ENCODE data around the gene SMIM12.

The SMIM12 gene

GRCh38 chr1:34887593-34887992 is 28.0 kb upstream of the SMIM12 start:
- TF ChIP-seq GATA2 (IDR thresholded peaks at IDR 0.05; ENCODE audit: low read depth, low read length) = no peak
- no peak for TF ChIP-seq GATA3 (IDR thresholded peaks at IDR 0.05; ENCODE audit: low read depth, low read length)

GRCh38 chr1:34885405-34886247 is 26.1 kb upstream of the SMIM12 start:
- TF ChIP-seq GATA3 (IDR thresholded peaks at IDR 0.05; ENCODE audit: low read depth, low read length) (no peak), GATA2 (IDR thresholded peaks at IDR 0.05; ENCODE audit: low read depth, low read length) (no peak)

GRCh38 chr1:34884961-34885360 is 25.4 kb upstream of the SMIM12 start:
- TF ChIP-seq GATA2 (IDR thresholded peaks at IDR 0.05; ENCODE audit: low read depth, low read length) = no peak
- TF ChIP-seq GATA3 (IDR thresholded peaks at IDR 0.05; ENCODE audit: low read depth, low read length) = no peak

DNA sequence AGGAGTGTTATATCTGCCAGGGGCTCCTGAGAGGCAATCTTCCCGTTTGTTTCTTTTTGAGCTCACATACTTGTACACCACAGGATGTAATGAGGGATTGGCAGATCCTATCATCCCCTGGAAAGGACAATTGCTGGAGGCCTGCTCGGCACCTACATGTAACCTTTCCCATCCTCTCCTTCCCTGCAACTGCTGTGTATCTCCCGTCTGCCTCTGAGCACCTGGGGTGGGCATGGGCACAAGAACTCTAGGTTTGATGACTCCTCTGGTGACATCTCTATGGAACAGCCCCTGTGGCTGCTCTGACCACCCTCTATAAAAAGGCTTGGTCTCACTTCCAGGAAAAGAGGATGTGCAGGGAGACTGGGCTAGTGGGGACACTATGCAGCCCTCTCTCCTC is 25.0 kb upstream of the SMIM12 start:
- TF ChIP-seq GATA3 (IDR thresholded peaks at IDR 0.05; ENCODE audit: low read depth, low read length) = no peak
- no peak for TF ChIP-seq GATA2 (IDR thresholded peaks at IDR 0.05; ENCODE audit: low read depth, low read length)

- TF ChIP-seq GATA3 (IDR thresholded peaks at IDR 0.05; ENCODE audit: low read depth, low read length) = no peak
- no peak for TF ChIP-seq GATA2 (IDR thresholded peaks at IDR 0.05; ENCODE audit: low read depth, low read length)
Measured at GRCh38 chr1:34879230-34879629, 19.7 kb upstream of the SMIM12 start.

DNA sequence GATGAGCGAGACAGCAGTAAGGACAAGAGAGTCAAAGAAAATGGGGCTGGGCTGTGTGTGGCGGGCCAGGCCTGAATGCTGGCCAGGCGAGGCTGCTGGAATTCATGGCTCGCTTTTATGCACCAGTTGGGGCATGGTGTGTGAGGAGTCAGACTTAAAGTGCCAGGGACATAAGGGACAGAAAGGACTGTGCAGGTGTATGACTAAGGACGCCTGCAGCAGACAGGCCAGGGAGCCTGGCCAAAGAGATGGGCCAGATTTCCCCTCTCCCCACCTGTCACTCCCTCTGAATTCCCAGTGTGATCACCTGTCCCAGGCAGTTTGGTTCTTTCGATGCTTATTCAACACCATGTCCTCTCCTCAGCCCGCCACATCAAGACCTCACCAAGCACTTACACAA is 16.9 kb upstream of the SMIM12 start:
- TF ChIP-seq GATA3 (IDR thresholded peaks at IDR 0.05; ENCODE audit: low read depth, low read length) (no peak), GATA2 (IDR thresholded peaks at IDR 0.05; ENCODE audit: low read depth, low read length) (no peak)

DNA sequence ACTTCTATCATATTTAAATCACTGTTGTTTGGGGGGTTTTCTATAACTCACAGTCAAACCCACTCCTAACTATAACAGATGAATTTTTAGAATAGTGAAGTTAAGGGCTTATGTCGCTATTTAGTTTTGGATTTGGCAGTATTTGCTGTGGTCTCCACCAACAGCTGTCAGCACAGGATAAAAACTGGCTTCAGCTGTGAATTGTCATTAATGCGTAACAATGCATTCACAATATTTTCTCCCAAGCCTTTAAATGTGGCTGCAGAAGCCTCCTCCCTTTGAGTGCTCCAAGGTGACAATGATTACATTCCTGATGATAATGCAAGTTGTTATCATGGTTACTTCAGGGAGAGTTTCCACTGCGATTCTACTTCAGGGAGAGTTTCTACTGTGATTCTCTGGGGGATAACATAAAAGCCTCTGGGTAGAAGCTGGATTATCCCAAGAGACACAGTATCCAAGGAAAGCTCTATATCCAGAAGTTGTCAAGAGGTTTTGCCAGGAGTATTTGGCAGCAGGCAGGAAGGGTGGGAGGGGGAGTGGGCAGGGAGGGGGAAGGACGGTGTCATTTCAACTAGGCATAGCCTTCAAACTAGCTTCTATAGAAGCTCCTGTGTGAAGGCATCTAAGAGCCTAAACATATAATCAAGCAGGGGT is 14.9 kb upstream of the SMIM12 start:
- no peak for TF ChIP-seq GATA3 (IDR thresholded peaks at IDR 0.05; ENCODE audit: low read depth, low read length)
- TF ChIP-seq GATA2 (IDR thresholded peaks at IDR 0.05; ENCODE audit: low read depth, low read length) = no peak

GRCh38 chr1:34872133-34872503 is 12.6 kb upstream of the SMIM12 start:
- TF ChIP-seq GATA3 (IDR thresholded peaks at IDR 0.05; ENCODE audit: low read depth, low read length) = no peak
- TF ChIP-seq GATA2 (IDR thresholded peaks at IDR 0.05; ENCODE audit: low read depth, low read length) = no peak

GRCh38 chr1:34871443-34872132 is 12.0 kb upstream of the SMIM12 start:
- TF ChIP-seq GATA2 (IDR thresholded peaks at IDR 0.05; ENCODE audit: low read depth, low read length) (no peak), GATA3 (IDR thresholded peaks at IDR 0.05; ENCODE audit: low read depth, low read length) (no peak)

DNA sequence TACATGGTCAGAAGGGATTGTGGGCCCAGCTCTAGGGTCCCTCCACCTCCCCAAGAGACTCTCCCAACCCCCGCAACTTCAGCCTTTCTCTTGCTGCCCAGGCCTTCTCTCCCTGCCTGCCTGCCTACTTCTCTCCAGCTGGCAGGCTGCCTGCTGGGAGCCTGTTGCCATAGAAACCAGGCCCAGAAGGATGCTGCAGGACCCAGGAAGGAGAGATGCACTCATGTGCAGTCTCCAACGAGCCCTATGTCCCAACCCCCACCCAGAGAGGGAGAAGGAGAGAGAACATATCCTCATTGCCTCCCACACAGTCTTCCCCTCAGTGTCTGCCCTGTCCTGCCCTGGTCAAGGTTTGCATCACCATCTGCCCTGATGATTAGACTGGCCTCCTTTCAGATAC is 10.8 kb upstream of the SMIM12 start:
- no peak for TF ChIP-seq GATA3 (IDR thresholded peaks at IDR 0.05; ENCODE audit: low read depth, low read length)
- no peak for TF ChIP-seq GATA2 (IDR thresholded peaks at IDR 0.05; ENCODE audit: low read depth, low read length)

- TF ChIP-seq GATA3 (IDR thresholded peaks at IDR 0.05; ENCODE audit: low read depth, low read length) (no peak), GATA2 (IDR thresholded peaks at IDR 0.05; ENCODE audit: low read depth, low read length) (no peak)
Measured at GRCh38 chr1:34869760-34870159, 10.2 kb upstream of the SMIM12 start.

DNA sequence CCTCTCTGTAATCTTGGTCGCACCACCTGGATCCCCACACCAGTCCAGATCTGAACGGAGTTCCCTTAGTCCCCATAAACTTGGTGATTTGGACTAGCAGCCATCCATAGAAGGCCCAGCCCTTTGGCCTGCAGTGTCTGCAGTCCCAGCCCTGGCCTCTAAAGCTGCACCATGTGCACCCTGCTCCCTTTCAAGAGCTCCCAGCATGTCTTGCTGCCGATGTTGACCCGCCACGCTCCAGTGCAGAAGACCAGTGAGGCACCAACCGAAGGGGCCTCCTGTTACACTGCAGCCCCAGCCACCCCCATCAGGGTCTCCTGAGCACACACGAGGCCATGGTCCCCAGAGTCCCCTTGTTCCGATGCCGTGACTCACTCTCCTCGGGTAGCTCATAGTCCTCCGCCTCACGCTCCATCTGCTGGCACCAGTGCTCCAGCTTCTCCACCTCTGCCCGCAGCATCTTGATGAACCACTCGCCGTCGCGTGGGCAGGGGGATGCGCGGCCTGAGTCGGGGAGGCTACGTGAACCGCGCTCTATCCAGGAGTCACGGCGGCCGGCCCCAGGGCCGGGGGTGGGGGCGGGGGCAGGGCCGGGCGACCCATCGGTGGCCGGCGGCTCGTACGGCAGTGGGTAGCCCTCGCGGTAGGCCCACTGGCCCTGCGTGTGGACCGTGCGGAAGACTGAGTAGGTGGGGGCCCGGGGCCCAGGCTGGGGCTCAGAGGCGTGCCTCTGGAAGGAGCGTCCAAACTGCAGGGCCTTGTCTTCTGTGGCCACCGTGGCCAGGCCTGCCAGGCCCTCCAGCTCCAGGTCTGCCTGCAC is 8.9 kb upstream of the SMIM12 start:
- TF ChIP-seq GATA3 (IDR thresholded peaks at IDR 0.05; ENCODE audit: low read depth, low read length) (no peak), GATA2 (IDR thresholded peaks at IDR 0.05; ENCODE audit: low read depth, low read length) (no peak)

GRCh38 chr1:34867415-34867814 is 7.9 kb upstream of the SMIM12 start:
- no peak for TF ChIP-seq GATA3 (IDR thresholded peaks at IDR 0.05; ENCODE audit: low read depth, low read length)
- no peak for TF ChIP-seq GATA2 (IDR thresholded peaks at IDR 0.05; ENCODE audit: low read depth, low read length)

DNA sequence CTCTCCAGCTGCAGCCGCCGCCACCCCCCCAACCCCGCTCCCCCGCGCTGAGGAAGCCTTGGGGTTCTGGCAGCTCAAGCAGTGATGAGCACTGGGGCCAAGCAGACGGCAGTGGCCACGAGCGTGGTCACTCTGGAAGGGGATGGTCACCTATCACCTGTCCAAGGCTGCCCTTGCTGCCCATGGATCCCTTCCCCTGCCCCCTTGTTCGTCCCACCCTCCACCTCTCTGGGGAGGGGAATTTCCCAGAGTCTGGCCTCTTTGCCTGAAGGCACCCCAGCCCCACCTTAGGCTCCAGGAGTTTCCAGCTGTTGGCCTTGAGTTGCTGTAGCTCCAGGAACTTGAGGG is 7.2 kb upstream of the SMIM12 start:
- TF ChIP-seq GATA3 (IDR thresholded peaks at IDR 0.05; ENCODE audit: low read depth, low read length) = no peak
- no peak for TF ChIP-seq GATA2 (IDR thresholded peaks at IDR 0.05; ENCODE audit: low read depth, low read length)
